LoVo (cell line): ENCODE measurements around the gene OR10H5.
"Not testable (repeated sequence)": the region's sequence is repeated elsewhere in the genome, so short reads cannot be mapped to it uniquely, and the experiment has no call there.

Source experiments
- DNase-seq: peaks from one replicate; pipeline ENCODE4 v3.0.0-alpha.2; 2016; ENCODE audit warnings: low spot score

OR10H5 gene

DNA sequence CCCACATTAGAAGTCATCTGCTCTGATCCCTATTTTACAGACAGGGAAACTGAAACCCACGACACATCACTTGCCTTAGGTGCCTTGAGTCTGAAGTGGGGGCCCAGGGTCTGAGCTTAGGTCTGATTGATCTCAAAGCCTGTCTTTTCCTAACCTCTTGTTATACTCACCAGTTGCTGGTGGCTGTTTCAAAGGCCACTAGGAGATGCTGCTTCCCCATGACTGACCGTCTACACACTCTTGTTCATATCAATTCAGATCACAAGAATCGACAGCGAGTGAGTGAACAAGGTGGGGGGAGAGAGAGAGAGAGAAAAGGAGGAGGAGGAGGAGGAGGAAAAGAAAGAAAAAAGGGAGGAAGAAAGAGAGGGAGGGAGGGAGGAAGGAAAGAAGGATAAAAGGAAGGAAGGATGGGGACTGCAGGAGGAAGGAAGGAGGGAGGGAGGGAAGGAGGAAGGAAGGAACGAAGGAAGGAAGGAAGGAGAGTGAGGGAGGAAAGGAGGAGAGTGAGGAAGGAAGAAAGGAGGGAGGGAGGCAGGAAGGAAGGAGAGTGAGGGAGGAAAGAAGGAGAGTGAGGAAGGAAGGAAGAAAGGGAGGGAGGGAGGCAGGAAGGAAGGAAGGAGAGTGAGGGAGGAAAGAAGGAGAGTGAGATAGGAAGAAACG lies 24.7 kb downstream of the OR10H5 start:
- no peak for DNase-seq

DNA sequence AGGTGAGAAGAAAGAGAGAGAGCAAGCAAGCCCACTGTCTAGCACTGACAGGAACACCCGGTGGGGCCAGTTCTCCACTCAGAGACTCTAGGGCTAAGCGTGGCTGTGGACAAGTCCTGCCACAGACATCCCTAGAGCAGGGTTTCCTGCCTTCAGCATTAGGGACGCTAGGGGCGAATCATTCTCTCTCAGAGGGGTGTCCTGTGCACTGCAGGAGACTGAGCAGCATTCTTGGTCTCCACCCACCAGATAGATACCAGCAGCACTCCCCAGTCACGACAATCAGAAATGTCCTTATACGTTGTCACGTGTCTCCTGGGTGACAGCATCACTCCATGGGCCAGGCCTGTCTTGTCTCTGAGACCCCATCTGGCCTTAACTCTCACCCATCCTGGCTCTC lies 26.5 kb downstream of the OR10H5 start:
- DNase-seq: no peak

DNA sequence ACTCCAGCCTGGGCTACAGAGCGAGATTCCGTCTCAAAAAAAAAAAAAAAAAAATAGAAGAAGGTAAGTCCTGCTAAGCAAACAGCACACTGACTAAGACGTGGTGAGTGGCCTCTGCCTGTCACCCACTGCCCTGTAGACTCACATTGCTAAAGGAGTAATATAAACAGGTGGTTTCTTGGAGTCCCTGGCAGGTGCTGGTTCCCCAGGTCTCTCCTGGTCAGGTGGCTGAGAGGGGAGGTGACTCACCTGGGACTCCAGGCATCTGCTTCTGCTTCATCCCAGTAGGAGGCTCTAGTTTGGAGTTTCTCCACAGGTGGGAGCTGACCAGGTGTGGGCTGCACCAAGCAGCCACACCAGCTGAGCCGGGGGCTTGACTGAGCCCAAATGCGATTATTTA lies 27.8 kb downstream of the OR10H5 start, which contains the start of gene OR10H1:
TSS of gene OR10H1 (minus strand) at position 359 of the 400 bp plus-strand sequence. CDS start 7,627 bp downstream, outside the sequence.
- peak; percentile 31 for DNase-seq

DNA sequence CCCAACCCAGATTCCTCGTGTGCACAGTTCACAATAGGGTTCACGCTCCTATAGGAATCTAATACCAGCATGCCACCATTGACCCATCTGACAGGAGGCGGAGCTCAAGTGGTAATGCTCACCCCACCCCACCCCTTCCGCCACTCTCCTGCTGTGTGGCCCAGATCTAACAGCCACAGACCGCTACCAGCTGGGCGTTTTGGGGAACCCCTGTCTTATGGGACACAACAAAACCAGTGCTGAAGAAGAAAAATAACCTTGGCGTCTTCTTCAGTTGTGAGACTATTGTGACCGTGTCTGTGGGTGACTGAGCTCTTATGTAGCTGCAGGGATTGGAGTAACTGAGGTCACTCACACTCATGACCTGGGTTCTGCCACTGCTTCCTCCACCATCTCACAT lies 33.2 kb downstream of the OR10H5 start:
- no peak for DNase-seq

DNA sequence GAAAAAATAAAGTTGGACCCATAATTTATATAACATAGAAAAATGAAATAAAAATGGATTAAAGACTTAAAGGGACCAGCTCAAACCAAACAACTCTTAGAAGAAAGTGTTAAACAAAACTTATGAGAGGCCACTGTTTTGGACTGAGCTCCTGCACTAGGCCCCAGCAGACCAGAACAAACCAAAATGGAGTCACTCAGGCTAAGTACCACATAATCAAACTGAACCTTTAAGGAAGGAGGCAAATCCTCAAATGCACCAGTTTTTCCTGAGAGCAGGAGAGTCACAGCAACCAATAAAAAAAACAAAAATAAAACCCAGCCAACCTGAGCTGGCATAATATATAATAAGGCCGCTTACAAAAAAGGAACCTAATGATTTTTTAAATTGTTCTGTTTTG lies 38.3 kb downstream of the OR10H5 start:
- DNase-seq: no peak

DNA sequence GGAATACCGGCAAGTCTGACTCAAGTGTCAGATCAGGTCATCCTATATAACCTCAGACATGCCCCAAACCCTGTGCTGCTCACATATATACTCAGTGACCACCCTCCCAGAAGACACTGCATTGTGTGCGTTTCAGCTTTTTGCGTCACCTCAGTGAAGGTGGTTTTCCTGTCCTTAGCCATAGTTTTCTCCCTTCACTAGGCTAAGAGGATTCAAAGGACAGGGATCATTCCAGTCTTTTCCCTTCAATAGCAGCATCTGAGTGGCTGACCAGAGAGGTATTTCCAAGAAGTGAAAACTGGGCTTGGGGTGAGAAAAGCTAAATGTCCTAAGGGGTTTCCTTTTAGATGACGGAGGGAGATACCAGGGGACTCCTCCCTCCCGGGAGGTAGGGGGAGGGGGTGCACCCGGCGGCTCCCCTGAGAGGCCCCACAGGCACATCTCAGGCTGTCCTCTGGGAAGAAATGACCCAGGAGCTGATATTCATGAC lies 40.7 kb downstream of the OR10H5 start:
- peak; percentile 28 for DNase-seq

DNA sequence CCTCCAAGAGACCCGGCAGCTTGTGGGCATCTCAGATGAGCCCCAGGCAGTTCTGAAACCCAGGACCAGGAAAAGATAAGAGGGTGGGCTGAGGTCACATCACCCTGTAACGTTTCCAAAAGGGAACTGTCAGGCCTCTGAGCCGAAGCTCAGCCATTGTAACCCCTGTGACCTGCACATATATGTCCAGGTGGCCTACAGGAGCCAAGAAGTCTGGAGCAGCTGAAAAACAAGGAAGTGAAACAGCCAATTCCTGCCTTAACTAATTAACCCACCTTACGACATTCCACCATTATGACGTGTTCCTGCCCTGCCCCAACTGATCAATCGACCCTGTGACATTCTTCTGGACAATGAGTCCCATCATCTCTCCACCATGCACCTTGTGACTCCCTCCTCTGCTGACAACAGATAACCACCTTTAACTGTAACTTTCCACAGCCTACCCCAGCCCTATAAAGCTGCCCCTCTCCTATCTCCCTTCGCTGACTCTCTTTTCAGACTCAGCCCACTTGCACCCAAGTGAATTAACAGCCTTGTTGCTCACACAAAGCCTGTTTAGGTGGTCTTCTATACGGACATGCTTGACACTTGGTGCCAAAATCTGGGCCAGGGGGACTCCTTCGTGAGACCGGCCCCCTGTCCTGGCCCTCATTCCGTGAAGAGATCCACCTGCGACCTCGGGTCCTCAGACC lies 41.3 kb downstream of the OR10H5 start:
- peak; percentile 65 for DNase-seq

DNA sequence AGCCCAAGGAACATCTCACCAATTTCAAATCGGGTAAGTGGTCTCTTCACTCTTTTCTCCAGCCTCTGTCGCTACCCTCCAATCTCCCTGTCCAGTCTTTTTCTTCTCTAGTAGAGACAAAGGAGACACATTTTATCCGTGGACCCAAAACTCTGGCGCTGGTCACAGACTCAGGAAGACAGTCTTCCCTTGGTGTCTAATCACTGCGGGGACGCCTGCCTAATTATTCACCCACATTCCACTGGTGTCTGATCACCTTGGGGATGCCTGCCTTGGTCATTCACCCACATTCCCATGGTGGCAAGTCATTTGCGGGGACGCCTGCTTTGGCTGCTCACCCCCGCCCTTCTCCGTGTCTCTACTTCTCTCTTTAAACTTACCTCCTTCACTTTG lies 41.8 kb downstream of the OR10H5 start:
- DNase-seq: peak; percentile 19

DNA sequence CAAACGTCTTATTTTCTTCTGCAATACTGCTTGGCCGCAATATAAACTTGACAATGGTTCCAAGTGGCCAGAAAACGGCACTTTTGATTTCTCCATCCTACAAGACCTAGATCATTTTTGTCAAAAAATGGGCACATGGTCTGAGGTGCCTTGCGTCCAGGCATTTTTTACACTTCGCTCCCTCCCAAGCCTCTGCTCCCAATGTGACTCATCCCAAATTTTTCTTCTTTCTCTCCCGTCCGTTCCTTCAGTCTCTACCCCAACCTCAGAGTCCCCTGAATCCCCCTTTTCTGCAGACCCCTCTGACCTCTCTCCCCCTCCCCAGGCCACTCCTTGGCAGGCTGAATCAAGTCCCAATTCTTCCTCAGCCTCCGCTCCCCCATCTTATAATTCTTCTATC lies 42.3 kb downstream of the OR10H5 start:
- no peak for DNase-seq

DNA sequence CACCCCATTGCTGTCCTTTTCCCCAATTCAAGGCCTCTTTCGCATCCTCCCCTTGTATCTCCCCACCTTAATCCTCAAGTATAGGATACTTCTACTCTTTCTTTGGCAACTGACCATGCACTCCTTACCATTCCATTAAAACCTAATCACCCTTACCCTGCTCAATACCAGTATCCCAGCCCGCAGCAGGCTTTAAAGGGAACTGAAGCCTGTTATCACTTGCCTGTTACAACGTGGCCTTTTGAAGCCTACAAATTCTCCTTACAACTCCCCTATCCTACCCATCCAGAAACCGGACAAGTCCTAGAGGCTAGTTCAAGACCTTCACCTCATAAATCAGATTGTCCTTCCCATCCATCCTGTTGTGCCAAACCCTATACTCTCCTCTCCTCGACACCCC lies 44.2 kb downstream of the OR10H5 start:
- DNase-seq: no peak

DNA sequence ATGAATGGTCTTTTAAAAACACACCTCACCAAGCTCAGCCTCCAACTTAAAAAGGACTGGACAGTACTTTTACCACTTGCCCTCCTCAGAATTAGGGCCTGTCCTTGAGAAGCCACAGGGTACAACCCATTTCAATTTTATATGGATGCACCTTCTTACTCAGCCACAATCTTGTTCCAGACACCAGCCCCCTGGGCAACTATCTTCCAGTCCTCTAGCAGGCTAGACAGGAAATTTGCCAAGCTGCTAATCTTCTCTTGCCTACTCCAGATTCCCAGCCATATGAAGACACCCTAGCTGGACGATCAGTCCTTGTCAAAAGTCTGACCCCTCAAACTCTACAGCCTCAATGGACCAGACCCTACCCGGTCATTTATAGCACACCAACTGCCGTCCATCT lies 46.8 kb downstream of the OR10H5 start:
- not testable (repeated sequence) for DNase-seq

DNA sequence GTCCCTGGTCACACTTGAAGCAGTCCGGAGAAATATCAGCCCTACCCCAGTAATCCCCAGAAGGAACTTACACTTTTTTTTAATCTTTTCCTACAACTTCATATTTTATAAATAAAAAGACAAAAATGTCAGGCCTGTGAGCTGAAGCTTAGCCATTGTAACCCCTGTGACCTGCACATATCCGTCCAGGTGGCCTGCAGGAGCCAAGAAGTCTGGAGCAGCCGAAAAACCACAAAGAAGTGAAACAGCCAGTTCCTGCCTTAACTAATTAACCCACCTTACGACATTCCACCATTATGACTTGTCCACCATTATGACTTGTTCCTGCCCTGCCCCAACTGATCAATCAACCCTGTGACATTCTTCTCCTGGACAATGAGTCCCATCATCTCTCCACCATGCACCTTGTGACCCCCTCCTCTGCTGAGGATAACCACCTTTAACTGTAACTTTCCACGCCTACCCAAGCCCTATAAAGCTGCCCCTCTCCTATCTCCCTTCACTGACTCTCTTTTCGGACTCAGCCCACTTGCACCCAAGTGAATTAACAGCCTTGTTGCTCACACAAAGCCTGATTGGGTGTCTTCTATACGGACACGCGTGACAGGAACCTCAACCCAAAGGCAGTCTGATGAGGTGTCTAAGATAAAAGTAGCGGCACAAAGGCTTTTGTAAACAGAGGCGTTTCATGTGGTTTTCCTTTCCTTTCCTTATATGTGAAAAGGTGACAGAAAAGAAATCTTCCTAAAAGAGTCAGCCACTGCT lies 48.3 kb downstream of the OR10H5 start:
- peak; percentile 52 for DNase-seq

DNA sequence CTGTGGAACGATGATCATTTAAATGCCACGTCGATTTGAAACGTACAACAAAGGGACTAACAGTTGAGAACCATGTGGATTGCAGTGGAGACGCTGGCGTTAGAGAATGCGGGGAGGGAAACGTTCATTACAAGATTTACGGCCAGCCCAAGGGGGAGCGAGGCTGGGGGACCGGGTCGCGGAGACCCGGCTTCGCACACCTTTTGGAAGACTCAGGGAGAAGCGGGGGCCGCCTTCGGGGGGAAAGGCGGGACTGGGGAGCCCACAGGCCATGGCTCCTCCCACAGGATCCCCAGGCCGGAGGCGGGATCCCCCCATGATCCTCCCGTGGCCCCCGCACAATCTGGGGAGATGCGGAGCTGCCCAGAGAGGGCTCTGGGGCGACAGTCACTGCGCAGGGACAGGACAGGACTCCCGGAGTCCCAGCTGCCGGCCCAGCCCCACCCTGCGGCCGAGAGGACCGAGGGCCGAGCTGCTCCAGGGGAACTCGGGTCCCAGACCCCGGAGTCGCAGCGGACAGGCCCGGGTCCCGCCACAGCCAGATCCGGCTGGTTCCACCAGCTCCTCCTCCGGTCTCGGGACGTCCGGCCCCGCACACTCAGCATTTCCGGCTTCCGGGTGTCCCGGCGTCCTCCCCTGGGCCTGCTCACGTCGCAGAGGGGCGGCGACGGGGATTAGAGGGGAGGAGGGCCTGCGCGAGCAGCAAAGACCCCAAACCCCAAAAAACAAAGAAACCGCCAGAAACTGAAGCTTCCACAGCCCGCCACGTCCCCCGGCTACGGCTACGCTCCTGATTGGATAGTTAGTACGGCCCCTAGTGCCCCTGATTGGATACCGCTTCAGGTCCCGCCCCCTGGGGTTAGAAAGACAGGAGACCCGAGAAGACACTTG lies 49.1 kb downstream of the OR10H5 start:
- peak; percentile 94 for DNase-seq

DNA sequence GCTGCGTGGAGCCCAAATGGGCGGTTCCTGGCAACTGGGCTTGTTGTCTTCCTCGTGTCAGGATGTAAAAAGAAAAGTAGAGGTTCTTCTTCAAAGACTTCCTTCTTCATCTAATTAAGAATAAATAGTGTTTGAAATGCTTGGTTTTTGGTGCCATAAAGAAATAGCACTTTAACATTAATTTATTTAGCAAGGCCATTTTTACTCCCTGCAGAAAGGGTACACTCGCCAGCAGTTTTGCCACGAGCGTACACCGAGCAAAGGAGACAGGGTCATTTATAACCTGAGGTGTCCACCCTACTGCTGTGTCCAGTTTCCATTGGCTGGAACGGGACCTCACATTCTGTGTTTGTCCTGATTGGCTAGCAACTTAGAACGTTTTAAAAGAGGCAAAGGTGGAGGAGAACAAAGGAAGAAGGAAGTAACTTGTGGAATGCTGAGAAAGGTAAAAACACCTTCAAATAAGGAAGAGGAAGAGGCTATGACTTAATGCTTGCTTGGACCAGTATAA lies 49.8 kb downstream of the OR10H5 start:
- DNase-seq: peak; percentile 67

DNA sequence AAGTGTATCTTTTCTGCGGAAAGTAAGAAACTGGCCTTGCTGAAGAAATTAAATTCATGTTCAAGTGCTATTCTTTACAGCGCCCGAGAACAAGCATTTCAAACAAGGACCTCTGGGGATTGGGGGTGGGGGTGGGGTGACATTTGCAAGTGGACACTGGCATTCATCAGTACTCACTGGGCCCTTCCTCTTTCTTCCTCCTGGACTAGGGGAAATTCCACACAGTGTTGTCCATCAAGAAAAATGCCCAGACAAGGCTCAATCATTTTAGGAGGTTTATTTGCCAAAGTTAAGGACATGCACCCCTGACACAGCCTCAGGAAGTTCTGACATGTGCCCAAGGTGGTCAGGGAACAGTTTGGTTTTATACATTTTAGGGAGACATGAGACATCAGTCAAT lies 50.9 kb downstream of the OR10H5 start:
- DNase-seq: no peak

DNA sequence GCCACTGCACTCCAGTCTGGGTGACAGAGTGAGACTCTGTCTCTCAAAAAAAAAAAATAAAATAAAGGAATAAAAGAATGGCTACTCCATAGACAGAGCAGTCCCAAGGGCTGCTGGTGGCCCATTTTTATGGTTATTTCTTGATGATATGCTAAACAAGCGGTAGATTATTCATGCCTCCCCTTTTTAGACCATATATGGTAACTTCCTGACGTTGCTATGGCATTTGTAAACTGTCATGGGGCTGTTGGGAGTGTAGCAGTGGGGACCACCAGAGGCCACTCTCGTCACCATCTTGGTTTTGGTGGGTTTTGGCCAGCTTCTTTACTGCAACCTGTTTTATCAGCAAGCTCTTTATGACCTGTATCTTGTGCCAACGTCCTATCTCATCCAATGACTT lies 52.4 kb downstream of the OR10H5 start:
- DNase-seq: not testable (repeated sequence)

DNA sequence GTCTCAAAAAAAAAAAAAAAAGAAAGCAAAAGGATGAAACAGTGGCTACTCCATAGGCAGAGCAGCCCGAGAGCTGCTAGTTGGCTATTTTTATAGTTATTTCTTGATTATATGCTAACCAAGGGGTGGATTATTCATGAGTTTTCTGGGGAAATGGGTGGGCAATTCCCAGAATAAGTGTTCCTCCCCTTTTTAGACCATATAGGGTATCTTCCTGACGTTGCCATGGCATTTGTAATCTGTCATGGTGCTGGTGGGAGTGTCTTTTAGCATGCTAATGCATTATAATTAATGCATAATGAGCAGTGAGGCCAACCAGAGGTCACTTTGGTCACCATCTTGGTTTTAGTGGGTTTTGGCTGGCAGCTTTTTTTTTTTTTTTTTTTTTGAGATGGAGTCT lies 53.4 kb downstream of the OR10H5 start:
- DNase-seq: no peak

DNA sequence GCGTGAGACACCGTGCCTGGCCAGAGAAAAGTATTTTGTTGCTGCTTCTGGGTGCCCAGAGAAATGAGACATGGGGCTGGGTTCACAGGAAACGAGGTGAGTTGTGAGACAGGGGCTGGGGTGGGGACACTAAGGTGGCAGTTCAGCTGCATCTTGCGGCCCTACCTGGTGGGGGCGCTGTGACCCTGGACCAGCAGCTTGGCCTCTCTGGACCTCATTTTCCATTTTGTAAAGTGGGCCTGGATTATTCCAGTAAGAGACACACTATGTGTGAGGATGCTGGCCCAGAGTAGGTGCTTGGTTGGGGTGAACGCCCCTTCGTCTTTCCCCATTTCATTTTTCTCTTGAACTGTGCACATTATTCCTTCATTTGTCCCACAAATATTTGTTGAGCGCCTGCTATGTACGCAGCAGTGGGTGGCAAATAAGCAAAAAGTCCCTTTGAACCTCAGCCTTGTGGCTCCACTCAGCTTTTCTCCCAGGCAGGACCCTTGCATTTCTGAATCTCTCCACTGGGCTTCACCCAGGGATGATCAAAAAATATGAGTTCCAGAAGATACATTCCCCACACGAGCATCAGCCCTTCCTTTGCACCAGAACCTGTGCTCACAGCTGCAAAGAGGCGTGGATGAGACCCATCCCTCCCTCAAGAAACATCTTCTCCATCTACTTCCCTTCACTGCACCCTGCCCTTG lies 54.6 kb downstream of the OR10H5 start:
- DNase-seq: no peak

DNA sequence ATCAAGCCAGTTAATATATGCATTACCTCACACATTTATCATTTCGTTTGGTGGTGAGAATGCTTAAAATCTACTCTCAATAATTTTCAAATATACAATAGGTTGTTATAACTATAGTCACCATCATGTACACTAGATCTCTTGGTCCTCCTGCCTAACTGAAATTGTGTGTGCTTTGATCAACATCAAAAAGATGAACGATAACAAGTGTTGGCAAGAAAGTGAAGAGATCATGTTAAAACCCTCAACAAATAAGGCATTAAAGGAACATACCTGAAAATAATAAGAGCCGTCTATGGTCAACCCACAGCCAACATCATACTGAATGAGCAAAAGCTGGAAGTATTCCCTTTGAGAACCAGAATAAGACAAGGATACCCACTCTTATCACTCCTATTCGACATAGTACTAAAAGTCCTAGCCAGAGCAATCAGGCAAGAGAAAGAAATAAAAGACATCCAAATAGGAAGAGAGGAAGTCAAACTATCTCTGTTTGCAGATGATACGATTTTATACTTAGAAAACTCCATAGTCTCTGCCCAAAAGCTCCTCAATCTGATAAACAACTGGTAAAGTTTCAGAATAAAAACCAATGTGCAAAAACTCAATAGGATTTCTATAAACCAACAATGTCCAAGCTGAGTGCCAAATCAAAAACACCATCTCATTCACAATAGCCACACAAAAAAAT lies 55.9 kb downstream of the OR10H5 start:
- DNase-seq: no peak

DNA sequence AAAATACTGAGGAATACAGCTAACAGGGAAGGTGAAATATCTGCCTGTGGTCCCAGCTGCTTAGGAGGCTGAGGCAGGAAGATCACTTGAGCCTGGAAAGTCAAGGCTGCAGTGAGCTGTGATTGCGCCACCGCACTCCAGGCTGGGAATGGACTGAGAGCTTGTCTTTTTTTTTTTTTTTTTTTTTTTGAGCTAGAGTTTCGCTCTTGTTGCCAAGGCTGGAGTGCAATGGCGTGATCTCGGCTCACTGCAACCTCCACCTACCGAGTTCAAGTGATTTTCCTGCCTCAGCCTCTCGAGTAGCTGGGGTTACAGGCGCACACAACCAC lies 56.4 kb downstream of the OR10H5 start:
- not testable (repeated sequence) for DNase-seq

DNA sequence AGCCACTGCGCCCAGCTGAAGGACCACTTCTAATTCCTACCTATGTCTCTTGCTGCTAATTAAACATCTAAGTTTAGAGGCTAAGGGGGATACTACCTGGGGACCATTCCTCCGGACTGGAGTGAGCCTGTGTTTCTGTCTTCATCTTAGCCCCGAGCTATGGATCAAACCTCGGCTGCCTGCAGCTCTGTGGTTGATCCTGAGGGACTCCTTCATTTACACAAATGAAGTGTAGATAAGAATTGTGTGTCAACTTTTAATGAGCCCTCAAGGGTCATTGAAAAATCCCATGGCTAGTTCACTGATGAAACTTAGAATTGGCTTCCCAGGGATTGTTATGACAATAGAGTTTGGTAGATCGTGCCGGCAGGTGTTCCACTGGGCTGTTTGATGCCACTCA lies 59.5 kb downstream of the OR10H5 start:
- no peak for DNase-seq
